EH (cell line): Measurements from ENCODE around the gene ADCY6.
A peak's percentile ranks its signal among the peaks of the same experiment; 100 is the strongest.

ENCODE experiments used
- DNase-seq: peaks from one replicate; pipeline ENCODE4 v3.0.0-alpha.2; 2015; ENCODE audit warnings: low read depth

ADCY6 gene

DNA sequence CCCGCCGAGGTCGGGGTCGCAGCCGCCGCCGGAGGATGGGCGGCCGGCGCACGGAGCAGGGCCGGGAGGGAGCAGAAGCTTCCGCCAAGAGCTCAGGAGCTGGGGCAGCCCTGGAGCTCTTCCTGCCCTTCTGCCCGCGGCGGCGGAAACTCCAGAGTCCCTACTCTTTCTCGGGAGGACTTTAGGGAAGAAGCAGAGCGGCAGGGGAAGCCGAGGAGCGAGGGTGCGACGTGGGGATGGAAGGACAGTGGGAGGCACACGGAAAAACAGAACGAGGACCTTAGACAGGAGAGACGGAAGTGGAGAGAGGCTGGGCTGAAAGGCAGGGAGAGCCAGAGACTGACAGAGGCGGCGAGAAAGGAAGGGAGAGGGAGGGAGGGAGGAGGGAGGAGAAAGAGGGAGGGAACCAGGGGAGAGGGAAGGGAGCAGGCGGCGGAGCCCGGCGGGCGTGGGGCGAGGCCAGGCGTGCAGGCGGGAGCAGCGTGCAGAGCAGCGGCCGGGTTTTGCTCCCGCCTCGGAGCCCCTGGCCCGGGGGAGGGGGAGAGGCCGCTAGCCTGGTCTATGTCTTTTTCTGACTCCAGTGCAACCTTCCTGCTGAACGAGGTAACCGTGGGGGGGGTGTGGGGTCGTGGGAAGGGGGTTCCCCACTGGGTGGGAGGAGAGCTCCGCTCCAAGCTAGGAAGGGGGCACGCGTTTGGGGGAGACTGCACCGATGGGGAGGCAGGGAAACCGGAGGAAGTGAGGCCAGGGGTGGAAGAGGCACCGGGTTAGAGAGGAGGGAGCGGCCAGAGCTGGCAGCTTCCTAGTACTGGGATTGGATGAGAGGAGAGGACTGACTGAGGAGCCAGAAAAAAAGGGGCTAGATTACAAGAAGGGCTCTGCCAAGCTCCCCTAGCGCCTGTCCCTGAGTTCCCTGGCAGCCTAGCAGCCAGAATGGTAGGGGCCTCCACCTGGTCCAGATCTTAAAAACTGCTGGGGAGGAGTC is 26.5 kb upstream of the ADCY6 start:
- peak; percentile 90 for DNase-seq

DNA sequence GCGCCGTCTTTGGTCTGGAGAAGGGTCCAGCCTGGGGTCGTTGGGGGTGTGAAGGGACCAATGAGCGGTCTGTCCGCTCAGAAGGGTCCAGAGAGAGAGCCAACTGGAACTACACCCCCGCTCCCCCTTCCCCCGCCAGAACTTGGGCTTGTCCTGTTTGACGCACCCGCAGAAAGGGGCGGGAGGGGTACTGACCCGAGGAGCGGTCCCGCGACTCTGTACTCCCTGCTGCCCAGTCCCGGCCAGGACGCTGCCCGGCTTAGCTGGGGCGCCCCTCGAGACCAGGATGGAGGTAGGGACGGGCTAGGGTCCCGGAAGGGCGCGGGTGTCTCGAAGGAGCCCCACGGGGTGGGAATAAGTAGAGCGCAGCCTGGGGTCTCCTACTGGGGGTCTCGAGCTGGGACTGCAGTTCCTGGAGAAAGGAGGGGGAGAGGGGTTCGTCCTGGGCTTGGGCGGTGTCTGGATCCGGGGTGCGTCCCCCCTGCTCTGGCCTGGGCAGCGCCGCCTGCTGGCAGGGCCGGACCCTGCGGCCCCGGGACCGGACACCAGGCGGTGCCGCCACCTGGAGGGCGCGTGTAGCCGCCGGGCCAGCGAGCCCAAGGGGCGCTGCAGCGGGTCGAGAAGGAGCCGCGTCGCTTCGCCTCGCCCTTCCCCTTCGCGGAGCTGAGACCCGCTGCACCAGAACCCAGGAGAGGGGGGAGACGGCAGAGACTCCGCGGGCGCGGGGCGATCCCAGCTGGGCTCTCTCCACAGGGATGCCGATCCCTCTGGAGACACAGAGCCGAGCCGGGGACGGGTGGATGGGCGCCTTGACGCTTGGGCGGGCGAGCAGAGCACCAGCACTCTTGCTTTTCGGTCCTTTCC is 25.6 kb upstream of the ADCY6 start:
- peak; percentile 80 for DNase-seq

DNA sequence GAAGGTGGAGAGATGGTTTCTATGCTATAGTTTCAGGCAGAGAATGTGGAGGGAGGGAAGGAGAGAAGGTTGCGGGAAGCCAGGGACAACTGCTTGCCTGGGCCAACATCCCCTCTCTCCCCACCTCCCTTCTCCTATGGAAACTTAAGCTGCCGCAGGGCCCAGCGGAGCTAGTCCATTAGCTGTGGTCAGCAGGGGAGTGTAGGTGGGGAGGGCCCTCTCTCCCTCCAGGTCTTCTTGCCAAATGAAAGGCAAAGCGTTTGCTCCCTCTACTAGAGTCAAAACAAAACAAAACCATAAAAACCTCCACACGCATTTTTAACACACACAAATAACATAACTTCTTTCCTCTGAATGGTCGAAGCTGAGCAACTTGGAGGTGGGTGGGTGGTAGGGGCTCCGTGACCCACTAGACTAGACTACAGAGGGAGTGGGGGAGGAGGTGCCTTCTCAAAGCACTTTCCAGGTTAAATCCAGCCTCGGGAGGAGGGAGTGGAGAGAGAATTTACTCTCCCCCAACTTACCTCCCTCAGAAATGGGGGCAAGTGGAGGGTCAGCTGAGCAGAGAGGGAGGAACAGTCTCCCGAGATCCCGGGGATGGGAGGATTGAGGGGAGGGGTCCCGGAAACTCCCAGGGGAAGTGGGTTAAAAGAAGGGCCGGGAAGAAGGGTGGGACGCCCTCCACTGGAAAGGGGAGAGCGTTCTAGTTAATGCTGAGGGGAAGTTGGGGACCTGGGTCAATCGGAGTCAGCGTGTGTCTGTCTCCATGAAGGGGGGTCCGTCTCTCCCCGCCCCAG is 24.8 kb upstream of the ADCY6 start:
- no peak for DNase-seq

DNA sequence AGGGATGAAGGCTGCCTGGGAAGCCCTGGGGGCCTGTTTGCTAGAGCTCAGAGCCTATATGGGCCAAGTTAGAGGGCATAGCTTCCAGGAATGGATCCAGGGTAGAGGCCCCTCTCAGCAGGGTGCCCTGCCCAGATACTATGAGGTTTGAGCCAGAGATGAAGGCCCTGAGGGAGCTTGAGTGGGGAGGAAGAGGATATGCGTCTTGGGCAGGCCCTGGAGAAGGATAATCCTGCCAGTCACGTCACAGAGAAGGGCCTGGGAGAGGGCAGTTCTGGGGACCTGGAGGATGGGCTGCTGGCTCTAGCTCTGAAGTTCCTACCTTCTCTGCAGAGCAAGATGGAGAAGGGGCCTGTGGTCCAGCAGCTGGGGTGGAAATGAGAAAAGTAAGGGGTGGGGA is 23.5 kb upstream of the ADCY6 start:
- peak; percentile 63 for DNase-seq

DNA sequence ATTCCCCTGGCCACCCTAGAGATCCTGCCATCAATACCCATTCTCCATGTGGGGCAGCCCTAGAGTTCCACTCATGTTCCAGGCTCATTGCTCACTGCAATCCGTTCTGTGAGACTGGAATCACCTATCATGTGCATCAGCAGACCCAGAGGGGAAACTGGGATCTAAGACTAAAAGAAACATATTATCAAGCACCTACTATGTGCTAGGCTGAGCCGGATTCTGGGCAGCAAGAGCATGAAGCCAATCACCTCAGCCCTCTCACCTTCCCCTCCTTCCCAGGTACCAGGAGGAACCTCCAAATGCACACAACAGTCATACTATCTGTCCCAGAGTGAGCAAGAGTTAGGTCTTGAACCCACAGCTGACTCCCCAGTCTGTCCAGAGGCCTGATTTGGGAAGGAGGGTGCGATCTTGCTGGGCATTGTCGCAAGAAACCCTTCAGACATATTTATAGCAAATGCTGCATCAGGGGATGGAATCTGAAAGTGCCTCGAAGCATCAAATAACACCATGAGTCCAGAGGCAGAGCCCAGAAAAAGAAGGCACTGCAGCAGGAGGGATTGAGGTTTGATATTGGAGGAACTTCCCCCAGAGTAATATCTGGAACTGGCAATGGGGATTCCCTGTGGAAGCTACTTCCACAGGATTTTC is 22.7 kb upstream of the ADCY6 start:
- DNase-seq, result peak; percentile 35

DNA sequence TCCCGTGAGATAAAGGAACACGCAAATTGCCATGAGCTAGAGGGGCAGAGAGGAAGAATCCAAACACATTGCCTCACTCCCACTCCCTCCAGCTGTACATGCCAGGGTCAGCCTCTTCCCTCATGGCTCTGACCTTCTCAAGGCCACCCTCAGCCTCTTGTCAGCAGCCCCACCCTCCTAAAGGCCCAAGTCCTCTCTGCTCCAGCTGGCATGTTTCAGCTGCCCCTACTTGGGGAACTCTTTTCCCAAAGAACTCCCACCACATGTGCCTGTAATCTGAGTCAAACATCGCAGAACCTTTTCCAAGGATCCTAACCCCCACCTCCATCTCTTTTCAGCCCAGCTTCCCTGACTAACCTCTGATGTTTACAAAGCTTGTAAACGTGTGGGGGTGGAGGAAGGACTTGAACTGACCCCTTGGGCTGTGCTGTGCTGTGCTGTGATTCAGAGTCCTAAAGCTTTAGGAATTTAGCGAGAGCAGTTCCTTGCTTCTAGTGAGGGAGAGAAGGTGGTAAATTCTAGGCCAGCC is 22.1 kb upstream of the ADCY6 start:
- DNase-seq, result peak; percentile 96

DNA sequence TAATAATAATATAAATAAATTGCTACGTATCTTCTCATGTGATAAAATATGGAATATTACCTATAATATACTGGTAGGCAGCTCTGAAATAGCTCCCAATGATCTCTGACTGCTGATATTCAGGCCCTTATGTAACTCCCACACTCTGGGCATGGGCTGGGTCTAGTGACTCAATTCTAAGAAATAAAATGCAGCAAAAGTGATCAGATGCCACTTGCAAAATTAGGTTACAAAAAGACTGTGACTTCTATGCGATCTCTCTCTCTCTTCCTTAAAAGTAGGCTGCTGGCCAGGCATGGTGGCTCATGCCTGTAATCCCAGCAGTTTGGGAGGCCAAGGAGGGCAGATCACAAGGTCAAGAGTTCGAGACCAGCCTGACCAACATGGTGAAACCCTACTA is 19.1 kb upstream of the ADCY6 start:
- no peak for DNase-seq

DNA sequence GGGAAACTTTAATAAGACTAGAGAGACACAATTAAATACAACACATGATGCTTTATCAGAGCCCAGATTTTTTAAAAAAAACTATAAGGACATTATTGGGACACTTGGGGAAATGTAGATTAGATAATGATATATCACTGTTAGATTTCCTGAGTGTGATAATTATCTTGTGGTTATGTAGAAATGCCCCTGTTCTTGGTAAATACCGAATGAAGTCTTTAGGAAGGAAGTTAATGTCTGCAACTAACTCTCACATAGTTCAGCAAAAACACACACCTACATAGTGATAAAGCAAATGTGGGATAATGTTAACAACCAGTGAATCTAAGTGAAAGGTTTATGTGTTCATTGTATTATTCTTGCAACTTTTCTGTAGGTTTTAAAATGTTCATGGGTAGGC is 14.8 kb upstream of the ADCY6 start:
- DNase-seq, result no peak

DNA sequence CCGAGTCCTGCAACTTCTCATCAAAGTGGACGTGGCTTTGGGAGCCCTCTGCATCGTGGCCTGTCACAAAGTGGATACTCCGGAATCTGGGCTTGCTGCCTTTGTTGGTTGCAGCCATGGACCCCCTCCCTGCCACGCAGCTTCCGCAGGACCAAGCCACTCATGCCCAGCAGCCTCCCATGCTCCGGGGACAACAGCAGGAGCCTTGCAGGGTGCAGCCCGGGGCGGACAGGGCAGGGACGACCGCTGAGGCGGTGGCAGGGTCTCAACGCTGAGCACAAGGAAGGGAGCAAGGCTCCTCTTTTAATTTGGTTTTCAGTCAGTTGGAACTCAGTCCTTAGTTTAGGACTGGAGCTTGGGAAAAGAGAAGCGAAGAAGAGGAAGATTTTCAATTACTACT is 12.1 kb upstream of the ADCY6 start:
- no peak for DNase-seq

DNA sequence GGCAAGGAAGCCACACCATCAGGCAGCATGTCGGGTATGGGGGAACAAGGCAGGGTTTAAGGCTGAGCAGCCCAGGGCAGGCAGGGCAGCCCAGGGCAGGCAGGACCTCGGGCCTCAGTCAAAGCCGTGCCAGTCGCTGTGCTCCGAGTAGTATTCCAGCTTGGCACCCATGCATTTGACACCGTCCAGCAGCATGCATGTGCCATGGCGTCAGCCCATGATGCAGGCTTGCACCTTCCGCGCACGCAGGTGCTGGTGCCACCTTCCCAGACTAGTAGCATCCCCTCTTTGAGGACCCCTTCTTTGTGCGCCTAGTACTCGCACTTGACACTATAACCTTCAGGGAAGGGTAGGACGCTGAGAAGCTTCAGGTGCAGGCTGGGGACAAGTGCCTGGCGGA is 11.6 kb upstream of the ADCY6 start:
- DNase-seq, result no peak

DNA sequence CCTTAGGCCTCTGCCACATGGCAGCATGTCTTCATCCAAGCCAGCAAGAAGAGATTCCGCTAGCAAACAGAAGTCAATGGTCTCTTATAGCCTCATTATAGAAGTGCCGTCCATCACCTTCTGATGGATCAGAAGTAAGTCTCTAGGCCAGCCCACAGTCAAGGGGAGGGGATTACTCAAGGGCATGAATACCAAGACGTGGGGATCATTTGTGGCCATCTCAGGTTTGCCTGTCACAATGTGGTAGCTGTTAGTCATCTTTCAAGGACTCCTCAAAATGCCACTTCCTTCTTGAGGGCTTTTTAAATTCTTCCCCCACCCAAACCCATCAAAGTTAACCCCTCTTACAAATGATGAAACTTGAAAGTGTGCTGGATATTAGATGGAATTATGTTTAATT is 8.1 kb upstream of the ADCY6 start:
- peak; percentile 38 for DNase-seq

DNA sequence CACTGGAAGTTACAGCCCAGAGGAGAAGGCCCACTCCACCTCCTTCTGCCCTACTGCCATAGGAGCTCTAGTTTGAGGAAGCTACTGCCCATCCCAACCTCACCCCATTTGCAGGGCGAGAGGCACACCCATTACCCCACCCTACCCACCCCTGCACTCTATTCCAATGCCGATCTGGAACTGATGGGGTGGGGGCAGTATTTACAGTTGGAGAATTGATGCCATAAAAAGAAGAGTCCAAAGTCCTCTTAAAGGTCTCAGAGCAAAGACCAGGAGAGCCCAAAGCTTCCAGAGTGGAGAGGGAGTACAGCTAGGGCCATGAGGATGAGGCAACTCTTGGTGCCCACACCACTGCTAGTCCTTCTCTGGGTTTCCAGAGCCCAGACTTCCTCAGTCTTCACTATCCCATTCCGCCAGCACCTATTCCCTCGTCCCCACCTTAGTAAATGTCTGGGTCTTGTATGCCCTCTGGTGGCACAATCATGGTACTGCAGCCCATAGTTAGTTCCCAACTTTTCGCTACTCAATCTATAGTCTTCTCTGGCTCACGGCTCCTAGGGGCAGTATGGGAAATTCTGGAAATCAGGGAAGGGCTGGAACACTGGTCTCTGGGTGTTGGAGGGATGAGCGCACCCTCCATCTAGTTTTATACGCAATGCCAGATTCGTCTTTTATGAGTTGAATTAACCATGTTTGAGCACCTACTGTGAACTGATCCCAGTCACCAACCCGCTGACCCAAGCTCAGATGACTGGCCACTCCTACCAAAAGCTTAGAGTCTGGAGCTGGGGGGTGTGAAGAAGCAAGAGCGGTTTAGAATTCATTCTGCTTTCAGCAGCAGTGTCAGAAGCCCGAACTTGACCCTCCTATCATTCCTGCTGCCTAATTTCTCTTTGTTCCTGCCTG is 6.9 kb upstream of the ADCY6 start:
- peak; percentile 85 for DNase-seq

DNA sequence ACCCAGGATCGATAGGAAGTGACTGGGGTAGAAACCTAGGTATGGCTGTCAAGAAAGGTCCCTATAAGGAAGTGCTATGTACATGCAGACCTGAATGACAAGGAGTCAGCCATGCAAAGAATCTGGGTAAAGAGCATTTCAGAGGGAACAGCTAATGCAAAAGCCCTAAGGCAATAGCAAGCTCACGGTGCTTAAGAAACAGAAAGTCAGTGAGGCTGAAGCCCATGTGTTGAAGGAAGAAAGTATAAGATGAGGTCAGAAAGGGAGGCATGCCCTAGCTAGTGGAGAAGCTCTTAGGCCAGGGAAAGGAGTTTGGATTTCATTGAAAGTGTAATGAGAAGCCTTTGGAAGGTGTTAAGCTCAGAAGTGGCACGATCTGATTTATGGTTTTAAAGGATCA is 6.0 kb upstream of the ADCY6 start:
- peak; percentile 92 for DNase-seq

DNA sequence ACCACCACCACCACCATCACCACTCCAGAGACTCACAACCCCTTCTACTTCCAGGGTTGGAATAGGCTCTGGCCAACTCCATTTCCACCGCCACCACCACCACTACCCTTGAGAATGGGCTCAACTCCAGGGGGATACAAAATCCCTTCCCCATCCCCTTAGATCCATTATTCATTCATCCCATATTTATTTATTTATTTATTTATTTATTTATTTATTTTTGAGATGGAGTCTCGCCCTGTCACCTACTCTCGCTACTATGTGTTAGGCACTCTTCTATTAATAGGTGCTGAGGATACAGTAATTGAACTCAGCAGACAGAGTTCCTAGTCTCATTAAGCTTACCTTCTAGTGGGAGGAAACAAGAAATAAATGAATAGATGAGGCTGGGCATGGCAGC is 4.8 kb upstream of the ADCY6 start:
- no peak for DNase-seq

DNA sequence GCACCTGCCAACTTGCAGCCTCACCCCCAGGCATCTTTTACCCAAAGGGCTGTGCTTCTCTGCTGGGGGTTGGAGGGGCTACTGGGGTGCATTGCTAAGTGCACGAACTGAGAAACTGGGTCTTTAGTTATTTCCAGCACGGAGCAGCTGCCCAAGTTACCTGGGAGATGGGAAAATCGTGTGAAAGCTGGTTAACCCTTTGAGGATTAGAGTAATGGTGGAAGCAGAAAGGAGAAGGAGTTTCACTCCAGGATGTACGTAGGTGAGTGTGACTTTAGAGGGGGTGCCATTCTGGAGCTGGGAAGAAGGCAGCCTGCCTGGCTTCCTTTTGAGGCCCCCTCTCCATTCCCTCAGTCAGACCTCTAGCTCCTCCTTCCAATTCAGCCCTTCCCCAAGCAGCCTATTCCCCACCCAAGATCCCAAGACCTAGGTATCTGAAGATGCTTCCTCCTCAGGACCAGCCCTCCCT is 1.0 kb upstream of the ADCY6 start:
- DNase-seq, result no peak

DNA sequence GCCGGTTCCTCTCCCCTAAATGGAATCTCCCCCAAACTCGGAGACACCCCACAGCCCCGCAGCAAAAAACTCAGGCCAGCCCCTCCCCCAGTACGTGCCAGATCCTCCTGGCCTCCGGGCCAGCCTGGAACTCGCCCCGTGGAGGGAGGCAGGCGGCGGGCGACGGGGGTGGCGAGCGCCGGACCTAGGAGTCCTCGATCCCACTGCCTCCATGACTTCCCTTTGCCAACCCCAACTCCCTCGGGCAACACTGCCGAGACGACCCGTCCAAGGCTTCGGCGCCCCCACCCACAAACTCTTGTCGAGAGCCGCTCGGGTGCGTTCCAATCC is 400 bp downstream of the ADCY6 start:
- DNase-seq, result no peak

DNA sequence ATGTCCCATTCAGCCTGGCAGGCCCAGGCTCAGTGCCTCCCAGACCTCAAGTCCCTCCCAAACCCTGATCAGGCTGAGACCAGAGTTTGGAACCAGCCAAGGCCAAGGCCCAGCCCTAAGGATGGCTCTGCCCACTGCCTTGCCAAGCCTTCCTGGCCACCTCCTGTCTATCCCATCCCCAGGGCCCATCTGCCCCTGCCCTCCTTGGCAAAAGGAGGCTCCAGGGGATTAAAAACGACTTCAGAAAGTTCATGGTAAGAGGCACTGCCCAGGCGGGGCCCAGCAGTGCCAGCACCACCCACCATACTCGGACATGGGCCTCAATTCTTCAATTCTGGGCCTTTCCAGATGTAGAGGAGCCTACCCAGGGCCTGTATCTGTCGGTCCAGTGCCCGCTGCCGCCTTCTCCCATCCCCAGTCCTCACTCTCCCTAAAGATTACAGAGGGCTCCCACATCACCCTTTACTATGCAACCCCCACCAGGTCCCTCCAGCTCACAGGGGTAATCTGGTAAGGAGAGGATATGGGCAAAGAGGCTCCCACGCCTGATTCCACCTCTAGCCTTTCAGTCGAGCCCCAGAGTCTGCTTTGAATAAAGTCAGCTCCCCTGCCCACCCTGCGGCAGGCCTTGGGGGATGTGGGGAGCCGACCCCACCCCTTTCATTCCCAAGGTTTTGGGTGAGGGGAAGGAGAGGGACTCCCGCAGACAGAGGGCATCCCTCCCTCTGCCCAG is 932 bp downstream of the ADCY6 start:
- peak; percentile 24 for DNase-seq

DNA sequence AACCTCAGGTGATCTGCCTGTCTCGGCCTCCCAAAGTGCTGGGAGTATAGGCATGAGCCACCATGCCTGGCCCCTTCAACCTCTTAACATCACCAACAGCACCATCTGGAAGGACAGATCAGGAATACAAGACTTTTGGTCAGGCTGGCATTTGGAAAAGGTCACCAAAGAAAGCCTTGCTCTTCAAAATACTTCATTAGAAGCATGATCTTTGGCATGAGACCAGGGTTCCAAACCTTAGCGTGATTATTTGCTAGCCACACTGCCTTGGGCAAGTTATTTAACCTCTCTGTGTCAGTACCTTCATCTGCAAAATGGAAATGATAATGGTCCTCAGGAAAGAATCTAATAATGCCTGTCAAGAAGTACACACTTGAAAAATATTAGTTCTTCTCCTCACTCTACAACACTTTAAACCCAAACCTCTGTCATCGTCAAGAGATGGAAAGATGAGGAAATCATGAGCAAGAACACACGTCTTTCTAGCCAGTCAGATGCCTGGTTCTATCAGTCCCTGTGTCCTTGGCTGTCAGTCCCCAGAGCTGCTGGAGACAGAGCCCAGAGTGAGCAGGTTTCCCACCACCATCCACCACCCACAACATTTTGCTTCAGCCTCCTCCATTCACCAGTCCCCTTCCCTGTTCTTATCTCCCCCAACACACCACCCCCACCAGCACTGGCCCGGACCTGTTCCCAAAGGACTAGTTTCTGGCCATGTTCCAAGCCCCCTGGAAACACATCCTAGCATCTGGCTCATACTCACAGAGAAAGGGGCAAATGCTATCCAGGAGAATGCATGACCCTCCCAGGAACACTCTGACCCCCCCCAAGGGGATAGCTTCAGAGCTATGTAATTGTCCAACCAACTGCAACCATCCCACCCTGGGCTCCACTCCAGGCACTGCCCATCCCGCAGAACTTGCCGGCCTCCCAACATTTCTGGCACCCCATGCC is 2.0 kb downstream of the ADCY6 start:
- peak; percentile 22 for DNase-seq
